BJ (cell line): ENCODE data around the gene CHRNA3. TPM values are rescaled to one million over a fixed set of nuclear protein-coding genes. Genes with fewer than 3 reads are reported as not detected.
"Not testable (repeated sequence)": the region's sequence is repeated elsewhere in the genome, so short reads cannot be mapped to it uniquely, and the experiment has no call there.

Source experiments
- CTCF ChIA-PET: fragments of 350-600 bp; formaldehyde crosslinking; extraction: SDS; loops from one replicate; lab custom pipeline; 2021; ENCODE audit warnings: antibody characterized with exemption, inconsistent platforms; lab: Yijun Ruan, JAX
- POLR2A ChIA-PET: fragments of 300-600 bp; sonication (Branson Sonifier 250); formaldehyde crosslinking; extraction: SDS; loops from one replicate; lab custom pipeline; 2021; ENCODE audit warnings: antibody characterized with exemption; lab: Charles Lee
- DNase-seq: peaks from one replicate; pipeline ENCODE4 v3.0.0-alpha.2; 2011; ENCODE audit warnings: low read depth
- H3K27me3 ChIP-seq: 2 replicates; pipeline ENCODE4 v1.6.0; 2011; ENCODE audit warnings: low read length; ENCODE audit not compliant: control insufficient read depth, insufficient read depth
- H3K36me3 ChIP-seq: 2 replicates; pipeline ENCODE4 v1.5.1; 2011; ENCODE audit warnings: low read length; ENCODE audit not compliant: control insufficient read depth, insufficient read depth
- H3K4me3 ChIP-seq: 2 replicates; pipeline ENCODE4 v1.5.1; 2011; ENCODE audit warnings: low read depth, mild to moderate bottlenecking, control low read depth, low read length
- polyA plus RNA-seq: library from polyadenylated mRNA; depleted of rRNA; stranded (reverse); fragments of >200 nt; gene quantifications from 2 replicates; pipeline ENCODE4 v1.2.3, GENCODE V29; 2011
- TF ChIP-seq, protein P1 (sequence below): IDR thresholded peaks from 2 replicates; pipeline ENCODE4 v1.5.1; 2011; ENCODE audit warnings: low read depth, mild to moderate bottlenecking, control low read depth, inconsistent platforms, low read length, moderate library complexity; ENCODE audit not compliant: insufficient read depth

Gene CHRNA3
- polyA plus RNA-seq, 1 experiment: not detected

DNA sequence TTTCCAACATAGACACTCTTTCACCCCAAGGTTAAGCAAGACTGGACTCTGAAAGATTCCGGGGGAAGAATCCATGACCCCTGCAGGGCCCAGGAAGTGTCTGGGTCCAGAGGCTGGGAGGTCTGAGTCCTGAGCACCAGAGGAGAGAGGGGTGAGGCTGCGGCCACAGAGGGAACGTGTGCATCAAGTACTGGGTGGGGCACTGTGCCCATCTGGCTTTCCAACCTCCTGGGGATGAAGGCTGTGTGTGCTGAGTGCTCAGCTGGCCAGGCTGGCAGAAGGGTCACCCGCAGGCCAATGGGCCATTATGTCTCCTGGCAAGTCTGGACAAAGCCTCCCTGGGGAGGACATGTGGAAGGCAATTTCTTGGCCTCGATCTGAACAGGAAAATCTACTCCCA, 3.3 kb downstream of the CHRNA3 start:
- no peak overlapping the region for H3K4me3 ChIP-seq
- CTCF ChIA-PET: interaction anchor here (1.5 to 8.0 kb wide), 3 partner anchors 19 to 118 kb away, joined by 3 to 83 read pairs (median 7); no protein-coding TSS in a partner anchor
- TF ChIP-seq, protein P1, sequence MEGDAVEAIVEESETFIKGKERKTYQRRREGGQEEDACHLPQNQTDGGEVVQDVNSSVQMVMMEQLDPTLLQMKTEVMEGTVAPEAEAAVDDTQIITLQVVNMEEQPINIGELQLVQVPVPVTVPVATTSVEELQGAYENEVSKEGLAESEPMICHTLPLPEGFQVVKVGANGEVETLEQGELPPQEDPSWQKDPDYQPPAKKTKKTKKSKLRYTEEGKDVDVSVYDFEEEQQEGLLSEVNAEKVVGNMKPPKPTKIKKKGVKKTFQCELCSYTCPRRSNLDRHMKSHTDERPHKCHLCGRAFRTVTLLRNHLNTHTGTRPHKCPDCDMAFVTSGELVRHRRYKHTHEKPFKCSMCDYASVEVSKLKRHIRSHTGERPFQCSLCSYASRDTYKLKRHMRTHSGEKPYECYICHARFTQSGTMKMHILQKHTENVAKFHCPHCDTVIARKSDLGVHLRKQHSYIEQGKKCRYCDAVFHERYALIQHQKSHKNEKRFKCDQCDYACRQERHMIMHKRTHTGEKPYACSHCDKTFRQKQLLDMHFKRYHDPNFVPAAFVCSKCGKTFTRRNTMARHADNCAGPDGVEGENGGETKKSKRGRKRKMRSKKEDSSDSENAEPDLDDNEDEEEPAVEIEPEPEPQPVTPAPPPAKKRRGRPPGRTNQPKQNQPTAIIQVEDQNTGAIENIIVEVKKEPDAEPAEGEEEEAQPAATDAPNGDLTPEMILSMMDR: no peak
- peaks cover 25% of the 10 kb centered on the region for H3K27me3 ChIP-seq
- DNase-seq: no peak
- H3K36me3 ChIP-seq: no peaks in the 10 kb centered on the region
- POLR2A ChIA-PET: no interaction called here

DNA sequence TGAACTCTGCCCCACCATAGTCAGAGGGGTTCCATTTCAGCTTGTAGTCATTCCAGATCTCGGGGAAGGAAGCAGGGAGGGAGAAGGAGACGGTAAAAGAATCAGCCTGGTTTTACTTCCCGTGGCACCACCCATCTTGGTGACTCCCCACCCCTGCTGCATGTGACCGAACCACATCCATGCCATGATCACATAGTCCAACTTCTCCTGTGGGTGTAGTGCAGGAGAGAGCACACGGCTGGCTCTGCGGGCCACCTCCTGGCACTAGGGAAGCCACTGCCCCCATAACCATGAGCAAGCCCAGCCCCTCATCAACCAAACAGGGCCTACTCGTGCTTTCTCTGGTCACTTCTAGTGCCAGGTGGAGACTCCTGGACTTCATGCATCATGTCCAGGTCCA, 3.7 kb downstream of the CHRNA3 start:
- Histone ChIP-seq H3K4me3 (no peak overlapping the region), H3K36me3 (no peaks in the 10 kb centered on the region), H3K27me3 (peaks cover 21% of the 10 kb centered on the region)
- DNase-seq: no peak
- POLR2A ChIA-PET: no interaction called here
- CTCF ChIA-PET: interaction anchor here (1.8 to 8.0 kb wide), 3 partner anchors 13 to 92 kb away, joined by 5 to 83 read pairs (median 7); no protein-coding TSS in a partner anchor
- TF ChIP-seq, protein P1: no peak

DNA sequence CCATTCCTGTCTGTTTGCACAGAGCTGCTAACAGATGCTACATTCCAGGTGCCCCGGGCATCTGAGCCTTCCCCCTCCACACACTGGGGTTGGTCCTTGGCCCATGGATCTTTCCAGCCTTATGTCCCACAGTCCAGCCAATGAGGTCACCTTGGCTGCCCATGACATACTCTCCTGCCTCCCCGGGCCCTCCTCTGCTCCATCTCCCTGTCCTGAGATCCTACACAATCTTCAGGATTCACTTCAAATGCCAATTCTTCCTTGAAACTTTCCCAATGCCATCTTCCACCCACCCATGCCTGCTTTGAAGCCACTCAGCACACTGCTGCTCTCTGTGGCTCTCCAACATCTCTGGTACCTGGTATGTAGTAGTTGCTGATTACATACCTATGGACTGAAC, 4.3 kb downstream of the CHRNA3 start:
- TF ChIP-seq, protein P1: no peak
- DNase-seq: no peak
- ChIA-PET CTCF (interaction anchor here (0.6 to 8.0 kb wide), 5 partner anchors 11 to 135 kb away, joined by 3 to 83 read pairs (median 4); no protein-coding TSS in a partner anchor), POLR2A (no interaction called here)
- H3K36me3 ChIP-seq: no peaks in the 10 kb centered on the region
- peaks cover 15% of the 10 kb centered on the region for H3K27me3 ChIP-seq
- no peak overlapping the region for H3K4me3 ChIP-seq

- Histone ChIP-seq H3K4me3 (no peak overlapping the region), H3K27me3 (peaks cover 10% of the 10 kb centered on the region), H3K36me3 (no peaks in the 10 kb centered on the region)
- no peak for DNase-seq
- TF ChIP-seq, protein P1: no peak
- ChIA-PET POLR2A (no interaction called here), CTCF (interaction anchor here (1.8 to 8.0 kb wide), 2 partner anchors 11 to 94 kb away, joined by 5 to 83 read pairs; no protein-coding TSS in a partner anchor)
Measured at GRCh38 chr15:78615151-78615589, 5.6 kb downstream of the CHRNA3 start.

DNA sequence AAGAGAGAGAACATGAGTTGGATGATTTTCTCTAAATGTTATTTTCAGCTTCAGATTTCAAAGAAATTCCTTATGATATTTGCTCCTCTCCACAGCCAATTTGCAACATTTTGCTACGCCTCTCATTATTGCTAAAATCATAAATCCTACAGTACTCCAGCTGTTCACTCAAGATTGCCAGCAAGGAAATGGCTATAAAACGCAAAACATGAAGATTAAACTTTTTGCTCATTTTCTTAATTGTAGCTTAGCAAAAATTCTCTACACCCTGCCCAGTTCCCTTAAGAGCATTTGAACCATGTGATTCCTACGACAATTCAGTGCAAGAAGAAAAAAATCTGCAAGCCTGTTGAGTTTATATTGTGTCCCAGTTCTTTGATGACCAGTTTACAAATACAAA, 6.8 kb downstream of the CHRNA3 start:
- ChIA-PET CTCF (interaction anchor here (0.8 to 8.0 kb wide), 3 partner anchors 12 to 137 kb away, joined by 3 to 83 read pairs (median 3); no protein-coding TSS in a partner anchor), POLR2A (no interaction called here)
- H3K36me3 ChIP-seq: no peaks in the 10 kb centered on the region
- no peaks in the 10 kb centered on the region; the same call in none of the 2 replicates for H3K27me3 ChIP-seq
- no peak overlapping the region for H3K4me3 ChIP-seq
- TF ChIP-seq, protein P1: no peak
- no peak for DNase-seq

DNA sequence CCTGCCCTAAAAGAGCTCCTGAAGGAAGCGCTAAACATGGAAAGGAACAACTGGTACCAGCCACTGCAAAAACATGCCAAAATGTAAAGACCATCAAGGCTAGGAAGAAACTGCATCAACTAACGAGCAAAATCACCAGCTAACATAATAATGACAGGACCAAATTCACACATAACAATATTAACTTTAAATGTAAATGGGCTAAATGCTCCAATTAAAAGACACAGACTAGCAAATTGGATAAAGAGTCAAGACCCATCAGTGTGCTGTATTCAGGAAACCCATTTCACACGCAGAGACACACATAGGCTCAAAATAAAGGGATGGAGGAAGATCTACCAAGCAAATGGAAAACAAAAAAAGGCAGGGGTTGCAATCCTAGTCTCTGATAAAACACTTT, 11.2 kb downstream of the CHRNA3 start:
- H3K36me3 ChIP-seq, POLR2A ChIA-PET, H3K27me3 ChIP-seq, DNase-seq, CTCF ChIA-PET, H3K4me3 ChIP-seq: not testable (repeated sequence)
